AG08395 (cell line): ENCODE results near the gene ALG11.
"Not testable (repeated sequence)": the region's sequence is repeated elsewhere in the genome, so short reads cannot be mapped to it uniquely, and the experiment has no call there.

Source experiments
- DNase-seq: peaks from one replicate; pipeline ENCODE4 v3.0.0; 2012; ENCODE audit warnings: mixed read lengths, low spot score

The ALG11 gene

GRCh38 chr13:52027832-52028231, 15.6 kb downstream of the ALG11 start:
- DNase-seq, result no peak

DNA sequence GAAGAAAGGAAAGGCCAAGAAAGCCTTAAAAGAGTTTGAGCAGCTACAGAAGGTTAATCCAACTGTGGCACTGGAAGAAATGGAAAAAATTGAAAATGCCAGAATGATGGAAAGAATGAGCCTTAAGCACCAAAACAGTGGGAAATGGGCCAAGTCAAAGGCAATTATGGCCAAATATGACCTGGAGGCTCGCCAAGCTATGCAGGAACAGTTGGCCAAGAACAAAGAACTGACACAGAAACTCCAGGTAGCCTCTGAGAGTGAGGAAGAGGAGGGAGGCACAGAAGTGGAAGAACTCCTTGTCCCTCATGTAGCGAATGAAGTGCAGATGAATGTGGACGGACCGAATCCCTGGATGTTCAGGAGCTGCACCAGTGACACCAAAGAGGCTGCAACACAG, 17.4 kb downstream of the ALG11 start:
- no peak for DNase-seq

DNA sequence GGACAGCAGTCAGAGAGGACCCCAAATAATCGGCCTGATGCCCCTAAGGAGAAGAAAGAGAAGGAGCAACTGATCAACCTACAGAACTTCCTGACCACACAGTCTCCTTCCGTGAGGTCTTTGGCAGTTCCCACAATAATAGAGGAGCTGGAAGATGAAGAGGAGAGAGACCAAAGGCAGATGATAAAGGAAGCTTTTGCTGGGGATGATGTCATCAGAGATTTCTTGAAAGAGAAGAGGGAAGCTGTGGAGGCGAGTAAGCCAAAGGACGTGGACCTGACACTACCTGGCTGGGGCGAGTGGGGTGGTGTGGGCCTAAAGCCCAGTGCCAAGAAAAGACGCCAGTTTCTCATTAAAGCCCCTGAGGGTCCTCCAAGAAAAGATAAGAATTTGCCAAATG, 18.2 kb downstream of the ALG11 start:
- DNase-seq, result not testable (repeated sequence)

DNA sequence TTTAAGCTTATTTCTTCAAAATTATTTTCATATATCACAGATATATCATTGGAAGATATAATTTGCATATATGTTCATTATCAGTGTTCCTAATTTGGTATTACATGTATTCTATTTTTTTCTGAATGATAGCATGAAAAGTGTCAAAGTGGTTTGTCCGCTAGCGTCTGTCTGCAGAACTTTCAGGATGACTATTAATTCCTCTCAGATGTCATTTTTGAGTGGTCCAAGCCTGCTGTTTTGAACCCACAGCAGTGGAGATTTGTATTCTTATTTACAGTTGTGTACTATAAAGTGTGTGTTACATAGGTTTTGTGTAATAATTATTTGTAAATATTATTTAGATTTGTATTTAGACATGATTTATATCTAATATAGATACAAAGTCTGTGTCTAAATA, 20.8 kb downstream of the ALG11 start:
- no peak for DNase-seq

DNA sequence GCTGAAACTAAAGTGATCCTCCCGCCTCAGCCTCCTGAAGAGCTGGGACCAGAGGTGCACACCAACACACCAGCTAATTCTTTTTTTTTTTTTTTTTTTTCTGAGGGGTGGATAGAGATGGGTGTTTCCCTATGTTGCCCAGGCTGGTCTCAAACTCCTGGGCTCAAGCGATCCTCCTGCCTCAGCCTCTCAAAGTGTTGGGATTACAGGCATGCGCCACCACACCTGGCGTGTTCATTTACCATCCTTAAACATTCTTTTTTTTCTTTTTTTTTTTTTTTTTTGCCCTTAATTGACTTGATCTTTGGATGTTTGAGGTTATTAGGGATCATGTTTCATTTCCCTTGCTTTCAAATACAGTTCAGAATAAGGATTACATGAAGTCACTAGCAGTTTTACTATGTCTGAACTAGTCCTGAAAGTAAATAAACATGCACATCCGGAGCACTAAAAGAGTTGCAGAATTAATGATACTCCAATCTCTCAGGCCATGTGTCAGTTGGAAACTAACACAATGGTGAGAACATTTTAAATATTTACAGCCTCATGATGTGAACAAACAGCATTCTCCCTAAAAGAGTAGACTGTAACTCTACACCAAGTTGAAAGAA, 22.5 kb downstream of the ALG11 start:
- DNase-seq, result no peak

DNA sequence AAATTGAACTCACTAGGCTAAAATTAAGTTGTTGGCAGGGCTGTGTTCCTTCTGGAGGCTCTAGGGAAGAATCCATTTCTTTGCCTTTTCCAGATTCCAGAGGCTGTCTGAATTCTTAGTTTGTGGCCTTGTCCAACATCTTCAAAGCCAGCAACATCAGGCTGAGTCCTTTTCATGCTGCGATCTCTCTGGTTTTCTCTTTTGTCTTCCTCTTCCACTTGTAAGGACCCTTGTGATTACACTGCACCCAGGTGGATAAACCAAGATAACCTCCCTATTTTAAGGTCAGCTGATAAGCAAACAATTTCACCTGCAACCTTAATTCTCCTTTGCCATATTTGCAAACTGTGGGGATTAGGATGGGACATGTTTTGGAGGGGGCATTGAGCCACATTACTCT, 23.8 kb downstream of the ALG11 start:
- no peak for DNase-seq

GRCh38 chr13:52043675-52044074, 31.5 kb downstream of the ALG11 start:
- no peak for DNase-seq

- DNase-seq, result no peak
These were observed 35.3 kb downstream of the ALG11 start for GRCh38 chr13:52047463-52047862.

DNA sequence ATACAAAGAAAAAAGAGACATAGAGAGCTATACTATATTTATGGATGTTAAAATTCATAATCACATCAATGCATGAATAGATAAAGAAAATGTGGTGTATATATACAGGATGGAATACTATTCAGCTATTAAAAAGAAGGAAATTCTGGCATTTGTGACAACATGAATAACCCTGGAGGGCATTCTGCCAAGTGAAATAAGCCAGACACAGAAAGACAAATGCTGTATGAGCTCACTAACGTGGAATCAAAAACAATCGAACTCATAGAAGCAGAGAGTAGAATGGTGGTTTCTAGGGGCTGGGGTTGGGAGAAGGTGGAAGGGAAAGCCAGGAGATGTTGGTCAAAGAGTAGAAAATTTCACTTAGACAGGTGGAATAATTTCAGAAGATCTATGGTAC, 36.3 kb downstream of the ALG11 start:
- DNase-seq, result no peak

- no peak for DNase-seq
These were observed 39.2 kb downstream of the ALG11 start for GRCh38 chr13:52051400-52051799.

- DNase-seq, result peak; percentile 15
These were observed 41.3 kb downstream of the ALG11 start for GRCh38 chr13:52053460-52053859.

- not testable (repeated sequence) for DNase-seq
These were observed 48.9 kb downstream of the ALG11 start for GRCh38 chr13:52061064-52061463.

DNA sequence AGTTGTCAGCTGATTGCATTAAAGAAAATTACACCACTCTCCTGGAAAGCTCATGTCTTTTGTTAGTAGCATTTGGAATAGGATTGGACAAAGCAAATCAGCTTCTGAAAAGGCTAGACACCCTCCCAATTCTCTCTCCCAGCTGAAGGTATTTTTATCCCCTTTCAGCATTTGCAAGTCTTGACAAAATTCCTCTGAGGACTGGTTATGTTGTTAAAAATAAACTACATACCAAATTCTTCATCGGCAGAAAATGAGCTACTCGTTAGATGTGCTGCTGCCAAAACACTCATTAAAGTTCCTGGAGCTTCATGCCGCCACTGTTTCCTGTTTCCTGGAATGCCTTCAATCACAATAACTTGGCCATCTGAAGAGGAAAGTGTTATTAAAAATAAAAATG, 49.4 kb downstream of the ALG11 start:
- peak; percentile 54 for DNase-seq

DNA sequence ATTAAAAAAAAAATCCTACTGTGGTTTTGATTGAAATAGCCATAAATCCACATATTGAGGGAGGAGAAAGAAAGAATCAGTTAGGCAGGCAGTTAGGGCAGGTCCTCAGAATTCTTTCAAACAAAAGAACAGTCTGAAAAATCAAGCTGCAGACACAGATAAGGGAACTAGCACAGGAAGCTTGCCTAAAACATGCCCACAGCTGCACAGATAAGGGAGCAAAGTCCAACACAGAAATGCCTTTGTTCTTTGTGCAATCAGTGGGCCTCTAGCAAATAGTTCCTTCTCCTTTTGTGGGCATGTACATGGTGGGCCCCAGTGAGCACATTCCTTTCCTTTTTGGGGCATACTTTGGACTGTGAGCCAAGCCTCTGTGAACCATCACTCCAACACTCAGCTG, 55.0 kb downstream of the ALG11 start:
- DNase-seq, result no peak

DNA sequence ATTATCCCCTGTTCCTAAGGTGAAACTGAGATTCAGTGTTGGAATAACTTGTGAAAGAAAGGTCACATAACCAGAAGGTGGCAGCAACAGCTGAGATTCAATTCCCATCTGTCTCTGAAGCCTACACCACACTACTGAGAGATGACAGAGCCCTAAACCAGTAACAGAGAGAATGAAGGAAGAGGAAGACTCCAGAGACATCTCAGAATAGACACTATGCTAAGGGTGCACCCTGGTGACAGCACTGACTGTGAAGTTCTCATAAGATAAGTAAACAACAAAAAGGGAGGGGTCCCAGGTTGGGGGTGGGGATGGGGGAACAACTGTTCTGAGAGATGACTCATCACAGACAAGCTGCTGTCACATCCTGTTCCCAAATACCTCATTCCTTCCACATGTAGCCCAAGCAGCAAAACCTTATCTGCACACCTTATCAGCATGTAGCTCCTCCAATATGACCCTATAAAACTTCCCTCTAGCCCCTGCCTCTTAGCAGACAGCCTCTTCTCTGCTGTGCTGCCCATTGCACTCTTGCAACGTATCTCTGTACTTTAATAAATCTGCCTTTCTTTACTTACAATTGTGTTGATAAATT, 58.8 kb downstream of the ALG11 start:
- peak; percentile 62 for DNase-seq
